ENCODE measurements around the gene LYRM4.
A peak's percentile ranks its signal among the peaks of the same experiment; 100 is the strongest.

LYRM4 gene

GRCh38 chr6:5286780-5287179 lies 26.0 kb upstream of the LYRM4 start:
- peaks cover 48% of the 10 kb centered on the region for H3K4me1 ChIP-seq (ENCODE audit: low read length)
- H3K36me3 ChIP-seq (replicated peaks; ENCODE audit: low read depth, low read length), result peaks cover 4% of the 10 kb centered on the region
- no peak overlapping the region for H3K27ac ChIP-seq (ENCODE audit: low read length)
- no peak overlapping the region for H2AFZ ChIP-seq (ENCODE audit: low read depth, low read length)
- no peaks in the 10 kb centered on the region for H3K9me3 ChIP-seq (ENCODE audit: insufficient read depth, low read length)
- no peaks in the 10 kb centered on the region for H3K27me3 ChIP-seq (ENCODE audit: low read depth, low read length)
- H3K9ac ChIP-seq (ENCODE audit: low read length), result no peak overlapping the region
- H3K4me2 ChIP-seq (ENCODE audit: low read length), result no peak overlapping the region
- no peaks in the 10 kb centered on the region for H4K20me1 ChIP-seq (ENCODE audit: insufficient read depth, low read length)
- TF ChIP-seq CTCF (IDR thresholded peaks at IDR 0.05; ENCODE audit: low read depth, low read length), result no peak
- TF ChIP-seq EZH2phosphoT487 (IDR thresholded peaks at IDR 0.05; ENCODE audit: low read depth), result no peak
- H3K4me3 ChIP-seq (ENCODE audit: low read length), result no peak overlapping the region
- H3K79me2 ChIP-seq (ENCODE audit: low read length), result peaks cover 74% of the 10 kb centered on the region

- Histone ChIP-seq H4K20me1 (ENCODE audit: insufficient read depth, low read length) (no peaks in the 10 kb centered on the region), H3K4me3 (ENCODE audit: low read length) (no peak overlapping the region), H3K27me3 (ENCODE audit: low read depth, low read length) (no peaks in the 10 kb centered on the region), H3K9ac (ENCODE audit: low read length) (no peak overlapping the region), H3K4me2 (ENCODE audit: low read length) (no peak overlapping the region), H3K27ac (ENCODE audit: low read length) (no peak overlapping the region), H3K9me3 (ENCODE audit: insufficient read depth, low read length) (no peaks in the 10 kb centered on the region), H2AFZ (ENCODE audit: low read depth, low read length) (no peak overlapping the region), H3K79me2 (ENCODE audit: low read length) (peaks cover 70% of the 10 kb centered on the region), H3K4me1 (ENCODE audit: low read length) (peaks cover 57% of the 10 kb centered on the region), H3K36me3 (replicated peaks; ENCODE audit: low read depth, low read length) (peaks cover 4% of the 10 kb centered on the region)
- TF ChIP-seq EZH2phosphoT487 (IDR thresholded peaks at IDR 0.05; ENCODE audit: low read depth), result no peak
- no peak for TF ChIP-seq CTCF (IDR thresholded peaks at IDR 0.05; ENCODE audit: low read depth, low read length)
Observed at GRCh38 chr6:5285526-5285925, 24.8 kb upstream of the LYRM4 start.

- no peak overlapping the region for H3K4me3 ChIP-seq (ENCODE audit: low read length)
- H3K9me3 ChIP-seq (ENCODE audit: insufficient read depth, low read length), result no peaks in the 10 kb centered on the region
- H3K36me3 ChIP-seq (replicated peaks; ENCODE audit: low read depth, low read length), result peaks cover 4% of the 10 kb centered on the region
- H3K27me3 ChIP-seq (ENCODE audit: low read depth, low read length), result no peaks in the 10 kb centered on the region
- H3K4me2 ChIP-seq (ENCODE audit: low read length), result no peak overlapping the region
- H3K79me2 ChIP-seq (ENCODE audit: low read length), result peaks cover 68% of the 10 kb centered on the region
- TF ChIP-seq CTCF (IDR thresholded peaks at IDR 0.05; ENCODE audit: low read depth, low read length) (no peak), EZH2phosphoT487 (IDR thresholded peaks at IDR 0.05; ENCODE audit: low read depth) (no peak)
- H3K9ac ChIP-seq (ENCODE audit: low read length), result no peak overlapping the region
- H3K4me1 ChIP-seq (ENCODE audit: low read length), result peaks cover 57% of the 10 kb centered on the region
- no peaks in the 10 kb centered on the region for H4K20me1 ChIP-seq (ENCODE audit: insufficient read depth, low read length)
- no peak overlapping the region for H2AFZ ChIP-seq (ENCODE audit: low read depth, low read length)
- no peak overlapping the region for H3K27ac ChIP-seq (ENCODE audit: low read length)
Observed at GRCh38 chr6:5285081-5285480, 24.3 kb upstream of the LYRM4 start.

- H3K36me3 ChIP-seq (replicated peaks; ENCODE audit: low read depth, low read length), result peaks cover 4% of the 10 kb centered on the region
- H3K4me1 ChIP-seq (ENCODE audit: low read length), result peaks cover 65% of the 10 kb centered on the region
- H3K4me2 ChIP-seq (ENCODE audit: low read length), result peak overlapping the region; percentile 50
- no peak overlapping the region for H2AFZ ChIP-seq (ENCODE audit: low read depth, low read length)
- H3K79me2 ChIP-seq (ENCODE audit: low read length), result peaks cover 56% of the 10 kb centered on the region
- no peaks in the 10 kb centered on the region for H4K20me1 ChIP-seq (ENCODE audit: insufficient read depth, low read length)
- H3K27me3 ChIP-seq (ENCODE audit: low read depth, low read length), result no peaks in the 10 kb centered on the region
- H3K9me3 ChIP-seq (ENCODE audit: insufficient read depth, low read length), result no peaks in the 10 kb centered on the region
- H3K27ac ChIP-seq (ENCODE audit: low read length), result peak overlapping the region; percentile 100
- peak overlapping the region; percentile 64; the same call in 1 of the 2 replicates for H3K9ac ChIP-seq (ENCODE audit: low read length)
- no peak for TF ChIP-seq CTCF (IDR thresholded peaks at IDR 0.05; ENCODE audit: low read depth, low read length)
- no peak for TF ChIP-seq EZH2phosphoT487 (IDR thresholded peaks at IDR 0.05; ENCODE audit: low read depth)
- peak overlapping the region; percentile 40 for H3K4me3 ChIP-seq (ENCODE audit: low read length)
Observed at GRCh38 chr6:5282191-5282623, 21.5 kb upstream of the LYRM4 start.
